ENCODE data around the gene COL9A3. TPM values are rescaled to one million over a fixed set of nuclear protein-coding genes. Genes with fewer than 3 reads are reported as not detected.

The COL9A3 gene
- total RNA-seq, 1 experiment from 2014 or later, result 150 TPM

- H2BK15ac ChIP-seq (ENCODE audit: low read depth, low read length), result no peak overlapping the region
- Mint-ChIP-seq H3K9me3 (no peaks in the 10 kb centered on the region), H3K36me3 (ENCODE audit: insufficient read depth in 1 of 3, low read depth in 3 of 3) (no peaks in the 10 kb centered on the region), H3K27me3 (ENCODE audit: low read depth) (peaks cover 18% of the 10 kb centered on the region), H3K27ac (no peak overlapping the region), H3K4me3 (no peak overlapping the region), H3K4me1 (peaks cover 4 to 5% of the 10 kb centered on the region in 2 experiments)
- H3K56ac ChIP-seq (ENCODE audit: insufficient read length, low read depth, low read length), result no peak overlapping the region
- H3K14ac ChIP-seq (ENCODE audit: insufficient read depth, low read length), result no peak overlapping the region
- H3K27me3 ChIP-seq (ENCODE audit: insufficient read depth, low read length), result no peaks in the 10 kb centered on the region
- no peak overlapping the region for H3K4me2 ChIP-seq (ENCODE audit: insufficient read depth, insufficient read length, low read length)
- no peaks in the 10 kb centered on the region for H3K4me1 ChIP-seq (ENCODE audit: insufficient read depth, low read length)
- H4K5ac ChIP-seq (ENCODE audit: insufficient read length, low read depth, low read length), result no peak overlapping the region
- no peak overlapping the region for H2BK12ac ChIP-seq (ENCODE audit: insufficient read length, low read depth, low read length)
- H3K9me3 ChIP-seq (ENCODE audit: control insufficient read depth, low read depth, low read length), result no peaks in the 10 kb centered on the region
- H2BK5ac ChIP-seq (ENCODE audit: insufficient read length, low read length), result no peak overlapping the region
- no peak overlapping the region for H3T11ph ChIP-seq (ENCODE audit: low read length)
- no peak overlapping the region for H4K91ac ChIP-seq (ENCODE audit: insufficient read length, low read depth, low read length)
- no peaks in the 10 kb centered on the region for H3K79me1 ChIP-seq (ENCODE audit: insufficient read depth, low read depth, low read length, poor library complexity, severe bottlenecking)
- no peaks in the 10 kb centered on the region for H3K79me2 ChIP-seq (ENCODE audit: insufficient read depth, low read length)
- H3K4ac ChIP-seq (ENCODE audit: low read depth, low read length), result no peak overlapping the region
- no peaks in the 10 kb centered on the region for H4K20me1 ChIP-seq (ENCODE audit: control insufficient read depth, insufficient read depth, insufficient read length)
- H3K23ac ChIP-seq (ENCODE audit: insufficient read length, low read depth, low read length), result no peak overlapping the region
- H3K27ac ChIP-seq (ENCODE audit: insufficient read length, low read depth, low read length), result no peak overlapping the region
- no peak overlapping the region for H2BK20ac ChIP-seq (ENCODE audit: low read depth, low read length, poor library complexity, severe bottlenecking)
- no CpG with 5 or more reads among the region's 11 CpGs for WGBS (ENCODE audit: extremely low coverage, insufficient read length, low lambda C conversion rate)
- no peak overlapping the region for H3K9ac ChIP-seq (ENCODE audit: extremely low read depth, insufficient read length, low read length)
- H2AK5ac ChIP-seq (ENCODE audit: insufficient read length, low read length), result no peak overlapping the region
- no peak overlapping the region for H4K8ac ChIP-seq (replicated peaks; ENCODE audit: insufficient read length, low read depth, low read length)
- no peak for DNase-seq
- no peak overlapping the region for H2AFZ ChIP-seq (ENCODE audit: low read length)
- H3K18ac ChIP-seq (ENCODE audit: insufficient read length, low read depth, low read length), result no peak overlapping the region
- H3K23me2 ChIP-seq (ENCODE audit: insufficient read length, low read depth, low read length, poor library complexity, severe bottlenecking), result no peaks in the 10 kb centered on the region
- H2BK120ac ChIP-seq (ENCODE audit: low read depth, low read length, poor library complexity, severe bottlenecking), result no peak overlapping the region
- no peak for TF ChIP-seq CTCF (conservative IDR thresholded peaks at IDR 0.05)
Measured at GRCh38 chr20:62785393-62785792, 31.5 kb upstream of the COL9A3 start.

Measured in H9 (cell line).